IPS-18c (cell line): Measurements from ENCODE around the gene RAB44.
"Not testable (repeated sequence)": the region's sequence is repeated elsewhere in the genome, so short reads cannot be mapped to it uniquely, and the experiment has no call there.

Source experiments
- H3K4me3 ChIP-seq: 2 replicates; pipeline ENCODE4 v1.7.0; 2013; ENCODE audit warnings: low read depth, mild to moderate bottlenecking, low read length, moderate library complexity; ENCODE audit not compliant: insufficient read depth
- H3K9me3 ChIP-seq: one replicate; pipeline ENCODE4 v1.6.1; 2013; ENCODE audit warnings: mild to moderate bottlenecking, low read length, moderate library complexity; ENCODE audit not compliant: control insufficient read depth, insufficient read depth

The RAB44 gene

DNA sequence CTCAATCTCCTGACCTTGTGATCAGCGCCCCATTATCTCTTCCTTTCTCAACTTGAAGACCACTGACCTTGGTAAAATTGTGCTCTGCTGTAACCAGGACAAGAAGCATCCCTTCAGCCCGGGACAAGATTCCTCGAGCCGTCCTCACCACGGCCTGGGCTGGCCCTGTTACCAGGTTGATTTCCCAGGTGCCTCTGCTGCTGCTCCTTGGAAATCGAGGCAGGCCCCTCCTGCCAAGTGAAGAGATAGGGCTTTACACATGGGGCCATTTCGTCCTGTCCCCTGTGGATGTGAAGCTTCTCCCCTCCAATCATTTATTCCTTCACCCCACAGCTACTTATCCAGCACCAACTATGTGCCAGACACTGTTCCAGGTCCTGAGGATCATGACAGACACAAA, 21.5 kb downstream of the RAB44 start:
- H3K4me3 ChIP-seq, result no peak overlapping the region
- H3K9me3 ChIP-seq, result no peaks in the 10 kb centered on the region

GRCh38 chr6:36720251-36721141, 22.9 kb downstream of the RAB44 start:
- Histone ChIP-seq H3K9me3 (no peaks in the 10 kb centered on the region), H3K4me3 (no peak overlapping the region)

- Histone ChIP-seq H3K9me3 (no peaks in the 10 kb centered on the region), H3K4me3 (no peak overlapping the region)
These were observed 23.9 kb downstream of the RAB44 start for GRCh38 chr6:36721369-36722140.

DNA sequence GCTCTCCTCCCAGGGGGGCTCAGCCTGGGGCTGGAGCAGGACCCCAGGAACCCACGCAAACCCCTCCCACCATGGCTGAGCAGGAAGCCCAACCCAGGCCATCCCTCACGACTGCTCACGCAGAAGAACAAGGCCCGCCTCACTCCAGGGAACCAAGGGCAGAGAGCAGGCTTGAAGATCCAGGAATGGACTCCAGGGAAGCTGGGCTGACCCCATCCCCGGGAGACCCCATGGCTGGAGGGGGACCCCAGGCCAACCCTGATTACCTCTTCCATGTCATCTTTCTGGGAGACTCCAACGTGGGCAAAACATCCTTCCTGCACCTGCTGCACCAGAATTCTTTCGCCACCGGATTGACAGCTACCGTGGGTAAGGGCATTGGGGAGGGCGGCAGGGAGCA, 24.7 kb downstream of the RAB44 start:
- H3K9me3 ChIP-seq, result no peaks in the 10 kb centered on the region

DNA sequence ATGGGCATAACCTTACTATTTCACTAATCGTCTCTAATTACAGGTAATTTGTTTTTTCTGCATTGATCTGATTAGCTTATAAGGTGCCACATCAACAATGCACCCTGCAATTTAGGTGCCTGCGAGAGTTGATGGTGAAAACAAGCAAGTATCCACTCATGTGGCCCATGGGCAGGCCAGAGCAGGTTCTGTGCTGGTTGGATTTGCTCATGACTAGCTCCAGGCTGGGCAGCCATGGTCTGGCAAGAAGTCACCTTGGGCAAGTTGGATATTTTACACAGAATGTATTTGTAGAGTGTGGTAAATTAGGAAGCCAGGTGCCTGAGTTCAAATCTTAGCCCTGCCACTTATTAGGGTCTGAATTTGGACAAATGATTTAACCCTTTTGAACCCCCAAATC, 25.3 kb downstream of the RAB44 start:
- H3K4me3 ChIP-seq, result no peak overlapping the region

More for the DNA sequence above, 24.7 kb downstream of the RAB44 start:
- no peak overlapping the region for H3K4me3 ChIP-seq

GRCh38 chr6:36723992-36724391, 26.4 kb downstream of the RAB44 start:
- H3K4me3 ChIP-seq, H3K9me3 ChIP-seq: not testable (repeated sequence)

More for the DNA sequence above, 25.3 kb downstream of the RAB44 start:
- H3K9me3 ChIP-seq, result no peaks in the 10 kb centered on the region

- H3K4me3 ChIP-seq, result no peak overlapping the region
- H3K9me3 ChIP-seq, result no peaks in the 10 kb centered on the region
These were observed 27.1 kb downstream of the RAB44 start for GRCh38 chr6:36724514-36725390.

GRCh38 chr6:36725581-36725980, 28.0 kb downstream of the RAB44 start:
- Histone ChIP-seq H3K9me3 (no peaks in the 10 kb centered on the region), H3K4me3 (no peak overlapping the region)

- Histone ChIP-seq H3K9me3 (no peaks in the 10 kb centered on the region), H3K4me3 (no peak overlapping the region)
These were observed 29.9 kb downstream of the RAB44 start for GRCh38 chr6:36727505-36728021.

DNA sequence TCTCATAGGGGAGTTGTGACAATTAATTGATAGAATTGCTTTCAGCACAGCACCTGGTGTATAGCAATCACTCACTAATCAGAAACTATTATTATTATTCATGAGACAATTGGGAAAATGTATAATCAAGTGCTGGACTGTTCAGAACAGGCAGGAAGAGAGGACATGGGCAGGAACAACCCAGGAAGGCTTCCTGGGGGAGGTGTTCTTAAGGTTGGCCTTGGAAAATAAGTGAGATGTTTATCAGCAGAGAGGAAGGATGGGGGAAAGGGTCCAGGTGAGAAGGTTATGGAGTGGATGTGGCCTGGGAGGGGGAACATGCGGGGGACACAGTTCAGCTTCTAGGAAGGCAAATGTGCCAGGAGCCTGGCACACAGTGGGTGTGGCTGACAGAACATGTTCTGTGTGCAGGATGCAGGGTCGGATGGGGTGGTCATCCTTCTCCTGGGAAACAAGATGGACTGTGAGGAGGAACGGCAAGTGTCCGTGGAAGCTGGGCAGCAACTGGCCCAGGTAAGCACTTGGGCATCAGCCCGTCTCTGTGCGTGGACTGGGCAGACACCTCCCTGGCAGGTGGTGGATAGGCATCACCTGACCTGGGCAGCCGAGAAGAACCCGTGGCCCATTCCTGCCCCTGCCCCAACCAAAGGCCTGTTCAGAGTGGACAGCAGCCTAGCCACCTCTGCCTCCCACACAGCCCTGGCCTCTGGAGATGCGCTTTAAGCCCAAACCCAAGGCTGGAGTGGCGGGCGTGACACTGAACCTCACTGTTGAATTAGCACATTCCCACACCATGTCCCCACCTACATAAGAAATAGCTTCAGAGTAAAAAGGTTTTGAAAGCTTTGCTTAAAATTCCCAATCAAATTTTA, 30.9 kb downstream of the RAB44 start:
- H3K9me3 ChIP-seq, result no peaks in the 10 kb centered on the region

DNA sequence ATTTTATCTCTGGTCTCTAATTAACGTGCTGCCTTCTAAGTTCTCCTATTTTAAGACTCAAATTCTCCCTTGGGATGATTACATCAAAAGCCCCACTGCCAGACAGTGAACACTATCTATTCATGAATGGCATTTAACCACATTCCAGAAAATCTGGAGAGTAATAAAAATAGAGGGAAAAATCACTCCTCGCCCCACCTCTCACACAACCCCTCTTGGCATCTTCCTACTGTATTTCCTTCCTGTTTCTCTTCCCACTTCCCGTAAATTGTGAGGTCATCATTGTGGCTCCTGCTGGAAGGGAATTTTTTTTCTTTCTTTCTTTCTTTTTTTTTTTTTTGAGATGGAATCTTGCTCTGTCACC, 31.5 kb downstream of the RAB44 start:
- Histone ChIP-seq H3K4me3 (no peak overlapping the region), H3K9me3 (no peaks in the 10 kb centered on the region)

More for the DNA sequence above, 30.9 kb downstream of the RAB44 start:
- no peak overlapping the region for H3K4me3 ChIP-seq

DNA sequence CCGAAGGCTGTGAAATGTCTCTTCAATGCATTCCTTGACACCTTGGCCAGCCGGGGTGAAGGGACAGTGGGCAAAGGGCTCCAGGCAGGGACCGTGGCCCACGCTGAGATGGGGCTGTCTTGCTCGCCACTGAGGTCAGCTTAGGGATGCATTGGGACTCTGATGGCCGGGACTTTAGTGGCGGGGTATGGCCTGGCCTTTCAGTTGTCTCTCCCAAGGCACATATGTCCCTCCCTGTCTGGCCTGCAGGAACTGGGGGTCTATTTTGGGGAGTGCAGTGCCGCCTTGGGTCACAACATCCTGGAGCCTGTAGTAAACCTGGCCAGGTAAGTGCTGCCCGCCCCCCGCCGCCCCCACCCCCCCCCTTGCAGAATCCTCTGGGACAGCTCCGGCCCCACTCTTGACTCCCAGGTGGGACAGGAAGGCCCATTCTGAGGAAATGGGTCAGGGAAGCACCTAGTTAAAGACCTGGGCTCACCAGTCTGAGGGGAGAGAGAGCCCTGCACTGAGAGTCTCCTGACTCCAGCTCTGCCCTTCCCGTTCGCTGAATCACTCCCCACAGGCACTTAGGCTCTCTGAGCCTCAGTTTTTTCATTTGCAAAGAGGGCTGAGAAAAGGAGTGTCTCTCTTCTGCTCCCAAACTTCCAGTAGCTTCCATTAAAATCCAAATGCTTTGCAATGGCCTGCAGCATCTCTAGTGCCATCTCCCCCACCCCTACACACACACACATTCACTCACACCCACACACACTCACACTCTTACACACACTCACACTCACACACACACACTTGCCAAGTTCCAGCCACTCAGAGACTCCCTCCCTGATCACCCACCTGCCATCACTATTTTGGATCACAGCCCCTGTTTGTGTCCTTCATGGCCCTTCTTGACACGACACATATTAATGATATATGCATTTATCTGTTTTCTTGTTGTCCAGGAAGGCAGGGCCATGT, 33.1 kb downstream of the RAB44 start:
- H3K4me3 ChIP-seq, result no peak overlapping the region

GRCh38 chr6:36731622-36732310, 34.1 kb downstream of the RAB44 start:
- no peaks in the 10 kb centered on the region for H3K9me3 ChIP-seq

More for the DNA sequence above, 33.1 kb downstream of the RAB44 start:
- H3K9me3 ChIP-seq, result no peaks in the 10 kb centered on the region

GRCh38 chr6:36733300-36733699, 35.7 kb downstream of the RAB44 start:
- Histone ChIP-seq H3K9me3 (no peaks in the 10 kb centered on the region), H3K4me3 (no peak overlapping the region)

More at GRCh38 chr6:36731622-36732310, 34.1 kb downstream of the RAB44 start:
- H3K4me3 ChIP-seq, result no peak overlapping the region
